OCI-LY1 (cell line): ENCODE results near the gene VWA8.

Experiments
- H2AFZ ChIP-seq: fragments of 200-600 bp; sonication (generic), shearing (Covaris generic); 2 replicates; pipeline ENCODE4 v1.6.0; 2014; ENCODE audit warnings: antibody characterized with exemption, mild to moderate bottlenecking, low read length
- H3F3A ChIP-seq: fragments of 200-600 bp; sonication (generic), shearing (Covaris generic); 2 replicates; pipeline ENCODE4 v1.6.0; 2014; ENCODE audit warnings: mild to moderate bottlenecking, antibody characterized with exemption, low read length, moderate library complexity; ENCODE audit not compliant: insufficient read depth
- H3K27ac ChIP-seq: fragments of 200-600 bp; sonication (generic); 2 replicates; pipeline ENCODE4 v1.5.1; 2014; ENCODE audit warnings: low read length, mixed run types, mild to moderate bottlenecking, low read depth; ENCODE audit not compliant: poor library complexity, severe bottlenecking
- H3K27me3 ChIP-seq: fragments of 200-600 bp; sonication (generic); 2 replicates; pipeline ENCODE4 v1.6.0; 2014; ENCODE audit warnings: antibody characterized with exemption, mild to moderate bottlenecking, low read length, moderate library complexity; ENCODE audit not compliant: insufficient read depth
- H3K36me3 ChIP-seq: fragments of 200-600 bp; sonication (generic); 2 replicates; pipeline ENCODE4 v1.6.1; 2014; ENCODE audit warnings: mild to moderate bottlenecking, antibody characterized with exemption, low read length, moderate library complexity, mixed read lengths; ENCODE audit not compliant: insufficient read depth
- H3K4me1 ChIP-seq: fragments of 200-600 bp; sonication (generic); 2 replicates; pipeline ENCODE4 v1.5.1; 2014; ENCODE audit warnings: mild to moderate bottlenecking, low read length, moderate library complexity; ENCODE audit not compliant: insufficient read depth, severe bottlenecking
- H3K4me2 ChIP-seq: fragments of 200-600 bp; sonication (generic), shearing (Covaris generic); 2 replicates; pipeline ENCODE4 v1.6.1; 2014; ENCODE audit warnings: low read length
- H3K4me3 ChIP-seq: fragments of 200-600 bp; sonication (generic); 2 replicates; pipeline ENCODE4 v1.5.1; 2014; ENCODE audit warnings: low read length, low read depth, mild to moderate bottlenecking, mixed read lengths; ENCODE audit not compliant: poor library complexity, severe bottlenecking
- H3K79me2 ChIP-seq: fragments of 200-600 bp; shearing (Covaris generic); 2 replicates; pipeline ENCODE4 v1.6.1; 2016; ENCODE audit warnings: mixed run types, low read length, mixed read lengths; ENCODE audit not compliant: insufficient read depth
- H3K9ac ChIP-seq: fragments of 200-600 bp; sonication (generic), shearing (Covaris generic); 2 replicates; pipeline ENCODE4 v1.6.1; 2014; ENCODE audit warnings: mild to moderate bottlenecking, low read length, mixed read lengths
- H3K9me2 ChIP-seq: fragments of 200-600 bp; sonication (generic), shearing (Covaris generic); 2 replicates; pipeline ENCODE4 v1.6.1; 2014; ENCODE audit warnings: low read depth, mild to moderate bottlenecking, low read length, mixed read lengths
- H3K9me3 ChIP-seq: fragments of 200-600 bp; shearing (Covaris generic); 2 replicates; pipeline ENCODE4 v1.6.1; 2014; ENCODE audit warnings: low read length, mixed read lengths
- H4K20me1 ChIP-seq: fragments of 200-600 bp; sonication (generic), shearing (Covaris generic); 2 replicates; pipeline ENCODE4 v1.6.0; 2016; ENCODE audit warnings: mild to moderate bottlenecking, low read length; ENCODE audit not compliant: insufficient read depth
- CTCF ChIP-seq: fragments of 200-600 bp; sonication (generic), shearing (Covaris generic); IDR thresholded peaks from 2 replicates; pipeline ENCODE4 v1.5.1; 2017; ENCODE audit warnings: mild to moderate bottlenecking, antibody characterized with exemption, low read length, moderate library complexity, mixed read lengths
- EZH2 ChIP-seq: fragments of 200-600 bp; sonication (generic), shearing (Covaris generic); IDR thresholded peaks from 2 replicates; pipeline ENCODE4 v1.8.0; 2017; ENCODE audit warnings: borderline replicate concordance, mixed run types, mild to moderate bottlenecking, antibody characterized with exemption, low read length, moderate library complexity, mixed read lengths

The VWA8 gene

DNA sequence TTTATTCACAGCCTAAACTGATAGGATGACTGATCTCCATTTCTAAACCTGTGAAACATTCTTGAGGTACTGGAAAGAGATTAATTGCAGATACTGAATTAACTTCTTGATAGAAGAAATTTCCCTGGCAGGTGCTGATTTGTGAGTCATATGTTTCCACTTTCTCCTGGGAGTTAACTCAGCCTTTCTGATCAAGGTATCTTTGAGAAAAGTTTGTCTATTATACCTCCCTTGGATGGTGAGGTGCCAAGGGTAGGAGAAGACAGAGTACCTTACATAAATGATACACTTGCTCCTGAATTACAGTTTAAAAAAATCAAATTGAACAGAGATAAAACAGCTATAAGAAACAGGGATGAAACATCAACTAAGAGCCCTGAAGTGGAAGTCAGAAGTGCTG, 380.6 kb downstream of the VWA8 start:
- Histone ChIP-seq H4K20me1 (no peaks in the 10 kb centered on the region), H3K27ac (no peak overlapping the region), H3K9me2 (no peaks in the 10 kb centered on the region), H3F3A (no peaks in the 10 kb centered on the region), H3K36me3 (peaks cover 27% of the 10 kb centered on the region; the same call in 1 of the 2 replicates), H2AFZ (no peak overlapping the region), H3K9me3 (no peaks in the 10 kb centered on the region), H3K9ac (no peak overlapping the region), H3K4me2 (no peak overlapping the region), H3K79me2 (no peaks in the 10 kb centered on the region), H3K27me3 (no peaks in the 10 kb centered on the region), H3K4me3 (no peak overlapping the region), H3K4me1 (peaks cover 3% of the 10 kb centered on the region)
- no peak for TF ChIP-seq CTCF
- no peak for TF ChIP-seq EZH2

DNA sequence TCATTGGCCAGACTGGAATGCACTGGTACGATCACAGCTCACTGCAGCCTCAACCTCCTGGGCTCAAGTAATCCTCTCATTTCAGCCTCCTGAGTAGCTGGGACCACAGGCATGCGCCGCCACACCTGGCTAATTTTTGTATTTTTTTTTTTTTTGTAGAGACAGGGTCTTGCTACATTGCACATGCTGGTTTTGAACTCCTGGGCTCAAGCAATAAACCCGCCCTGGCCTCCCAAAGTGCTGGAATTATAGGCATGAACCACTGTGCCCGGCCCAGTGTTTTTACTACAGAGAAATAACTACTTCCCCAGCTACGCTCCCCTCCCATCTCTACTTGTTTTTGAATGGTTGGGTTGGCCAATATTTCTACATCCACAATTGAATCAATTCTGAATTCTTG, 381.0 kb downstream of the VWA8 start:
- no peak overlapping the region for H2AFZ ChIP-seq
- H3K9ac ChIP-seq, result no peak overlapping the region
- no peaks in the 10 kb centered on the region for H3K79me2 ChIP-seq
- no peak overlapping the region for H3K4me3 ChIP-seq
- peaks cover 32% of the 10 kb centered on the region for H3K36me3 ChIP-seq
- no peaks in the 10 kb centered on the region for H3F3A ChIP-seq
- H3K27me3 ChIP-seq, result no peaks in the 10 kb centered on the region
- no peaks in the 10 kb centered on the region for H4K20me1 ChIP-seq
- H3K4me2 ChIP-seq, result no peak overlapping the region
- H3K9me3 ChIP-seq, result no peaks in the 10 kb centered on the region
- H3K27ac ChIP-seq, result no peak overlapping the region
- TF ChIP-seq CTCF, result no peak
- TF ChIP-seq EZH2, result no peak
- H3K4me1 ChIP-seq, result peaks cover 3% of the 10 kb centered on the region
- no peaks in the 10 kb centered on the region for H3K9me2 ChIP-seq

GRCh38 chr13:41579168-41579567, 381.7 kb downstream of the VWA8 start:
- H3K9me2 ChIP-seq, result no peaks in the 10 kb centered on the region
- no peaks in the 10 kb centered on the region for H3F3A ChIP-seq
- peaks cover 39% of the 10 kb centered on the region for H3K36me3 ChIP-seq
- TF ChIP-seq EZH2, result no peak
- TF ChIP-seq CTCF, result no peak
- H3K4me3 ChIP-seq, result no peak overlapping the region
- peaks cover 3% of the 10 kb centered on the region for H3K4me1 ChIP-seq
- H3K4me2 ChIP-seq, result no peak overlapping the region
- H3K9ac ChIP-seq, result no peak overlapping the region
- no peaks in the 10 kb centered on the region for H3K27me3 ChIP-seq
- H3K27ac ChIP-seq, result no peak overlapping the region
- no peaks in the 10 kb centered on the region for H3K9me3 ChIP-seq
- H2AFZ ChIP-seq, result no peak overlapping the region
- no peaks in the 10 kb centered on the region for H3K79me2 ChIP-seq
- H4K20me1 ChIP-seq, result no peaks in the 10 kb centered on the region
